ENCODE results near the gene SGSM1. TPM values are rescaled to one million over a fixed set of nuclear protein-coding genes. Genes with fewer than 3 reads are reported as not detected.

SGSM1 gene
- under 1 TPM; 0.33 to 0.92 (median 0.45) TPM for polyA plus RNA-seq

- 1 to 4% (median 3%) methylated on average over 54 to 80 of the region's 80 CpGs for WGBS, 3 donors
These were observed at the start of gene SGSM1 for GRCh38 chr22:24805790-24806662. Gene SGSM1, plus strand, starts transcription at chr22:24806211. Its CDS starts 115 bp downstream, at chr22:24806326.

GRCh38 chr22:24758164-24758799, 47.7 kb upstream of the SGSM1 start:
- 58 to 60% (median 59%) methylated on average over 12 of the region's 12 CpGs for WGBS, 3 donors
- H3K27ac ChIP-seq (ENCODE audit: low read depth, low read length): no peak overlapping the region

More at GRCh38 chr22:24805790-24806662, at the start of gene SGSM1:
- no peak within 1 kb of the TSS for H3K27ac ChIP-seq (ENCODE audit: low read depth, low read length)

- no peak overlapping the region for H3K27ac ChIP-seq (ENCODE audit: low read depth, low read length)
- WGBS, 3 donors: 53 to 70% (median 62%) methylated on average over 6 of the region's 6 CpGs
These were observed 46.2 kb upstream of the SGSM1 start for GRCh38 chr22:24759765-24760164.

- no peak overlapping the region for H3K27ac ChIP-seq (ENCODE audit: low read depth, low read length)
- WGBS, 3 donors: 62 to 63% (median 62%) methylated on average over 5 to 7 of the region's 7 CpGs
These were observed 45.2 kb upstream of the SGSM1 start for GRCh38 chr22:24760708-24761306.

GRCh38 chr22:24761888-24762675, 43.9 kb upstream of the SGSM1 start:
- WGBS, 3 donors: 87 to 94% (median 88%) methylated on average over 10 of the region's 10 CpGs

GRCh38 chr22:24763872-24764485, 42.0 kb upstream of the SGSM1 start:
- WGBS, 3 donors: 71 to 80% (median 72%) methylated on average over 38 of the region's 38 CpGs
- H3K27ac ChIP-seq (ENCODE audit: low read depth, low read length): no peak overlapping the region

More at GRCh38 chr22:24761888-24762675, 43.9 kb upstream of the SGSM1 start:
- no peak overlapping the region for H3K27ac ChIP-seq (ENCODE audit: low read depth, low read length)

GRCh38 chr22:24765166-24765565, 40.8 kb upstream of the SGSM1 start:
- no peak overlapping the region for H3K27ac ChIP-seq (ENCODE audit: low read depth, low read length)
- WGBS, 3 donors: 49 to 72% (median 62%) methylated on average over 5 of the region's 5 CpGs

GRCh38 chr22:24768537-24769374, 37.3 kb upstream of the SGSM1 start:
- 45 to 62% (median 54%) methylated on average over 8 of the region's 8 CpGs for WGBS, 3 donors

GRCh38 chr22:24772493-24773220, 33.4 kb upstream of the SGSM1 start:
- H3K27ac ChIP-seq (ENCODE audit: low read depth, low read length): no peak overlapping the region
- 49 to 59% (median 49%) methylated on average over 7 of the region's 7 CpGs for WGBS, 3 donors

More at GRCh38 chr22:24768537-24769374, 37.3 kb upstream of the SGSM1 start:
- no peak overlapping the region for H3K27ac ChIP-seq (ENCODE audit: low read depth, low read length)

- WGBS, 3 donors: 41 to 45% (median 43%) methylated on average over 11 of the region's 11 CpGs
- no peak overlapping the region for H3K27ac ChIP-seq (ENCODE audit: low read depth, low read length)
These were observed 30.1 kb upstream of the SGSM1 start for GRCh38 chr22:24775769-24776492.

- H3K27ac ChIP-seq (ENCODE audit: low read depth, low read length): no peak overlapping the region
- WGBS, 3 donors: 40 to 64% (median 40%) methylated on average over 5 of the region's 5 CpGs
These were observed 29.5 kb upstream of the SGSM1 start for GRCh38 chr22:24776525-24776924.

GRCh38 chr22:24789516-24789915, 16.5 kb upstream of the SGSM1 start:
- WGBS, 3 donors: 65 to 91% (median 82%) methylated on average over 3 of the region's 3 CpGs
- no peak overlapping the region for H3K27ac ChIP-seq (ENCODE audit: low read depth, low read length)

GRCh38 chr22:24791362-24791761, 14.6 kb upstream of the SGSM1 start:
- no peak overlapping the region for H3K27ac ChIP-seq (ENCODE audit: low read depth, low read length)
- 90 to 93% (median 93%) methylated on average over 6 of the region's 6 CpGs for WGBS, 3 donors

GRCh38 chr22:24796056-24796455, 10.0 kb upstream of the SGSM1 start:
- WGBS, 3 donors: 64 to 95% (median 80%) methylated on average over 3 of the region's 3 CpGs

GRCh38 chr22:24796860-24797259, 9.2 kb upstream of the SGSM1 start:
- H3K27ac ChIP-seq (ENCODE audit: low read depth, low read length): no peak overlapping the region
- 70 to 77% (median 76%) methylated on average over 4 of the region's 4 CpGs for WGBS, 3 donors

More at GRCh38 chr22:24796056-24796455, 10.0 kb upstream of the SGSM1 start:
- no peak overlapping the region for H3K27ac ChIP-seq (ENCODE audit: low read depth, low read length)

Measured in adipose tissue (tissue), 3 donors.